GM18868 (cell line): ENCODE data around the gene ARHGEF37.
"Not testable (repeated sequence)": the region's sequence is repeated elsewhere in the genome, so short reads cannot be mapped to it uniquely, and the experiment has no call there.

Experiments used
- ATAC-seq: cut with Tn5 transposase; IDR thresholded peaks from one replicate; pipeline ENCODE4 v1.9.1; 2021; ENCODE audit warnings: mild to moderate bottlenecking, moderate library complexity; ENCODE audit not compliant: unreplicated experiment

The ARHGEF37 gene

DNA sequence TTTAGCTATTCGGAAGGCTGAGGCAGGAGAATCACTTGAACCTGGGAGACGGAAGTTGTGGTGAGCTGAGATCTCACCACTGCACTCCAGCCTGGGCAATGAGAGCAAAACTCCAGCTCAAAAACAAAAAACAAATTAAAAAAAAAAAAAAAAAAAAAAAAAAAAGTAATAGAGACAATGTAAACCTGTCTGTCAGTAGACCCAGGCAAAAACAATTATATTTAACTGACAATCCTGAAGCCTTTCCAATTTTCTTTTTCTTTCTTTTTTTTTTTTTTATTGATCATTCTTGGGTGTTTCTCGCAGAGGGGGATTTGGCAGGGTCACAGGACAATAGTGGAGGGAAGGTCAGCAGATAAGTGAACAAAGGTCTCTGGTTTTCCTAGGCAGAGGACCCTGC lies 88.0 kb downstream of the ARHGEF37 start:
- ATAC-seq: not testable (repeated sequence)

DNA sequence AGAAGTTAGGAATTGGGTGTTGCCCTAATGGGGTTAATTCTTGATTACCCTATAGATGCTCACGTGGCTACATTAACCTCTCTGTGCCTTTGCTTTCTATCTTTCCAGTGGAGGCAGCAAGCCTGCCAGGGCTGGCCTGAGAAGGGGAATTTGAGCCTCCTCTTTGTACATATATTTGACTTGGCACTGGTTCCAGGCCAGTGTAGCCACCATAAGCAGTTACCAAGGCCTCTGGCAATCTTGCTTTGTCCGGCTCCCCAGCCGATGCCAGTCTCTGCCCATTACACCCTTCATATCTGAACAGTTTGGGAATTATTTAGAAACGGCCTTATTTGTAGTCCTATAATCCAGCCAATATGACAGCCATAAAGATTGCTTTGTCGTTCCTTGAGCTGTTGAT lies 90.2 kb downstream of the ARHGEF37 start:
- no peak for ATAC-seq

DNA sequence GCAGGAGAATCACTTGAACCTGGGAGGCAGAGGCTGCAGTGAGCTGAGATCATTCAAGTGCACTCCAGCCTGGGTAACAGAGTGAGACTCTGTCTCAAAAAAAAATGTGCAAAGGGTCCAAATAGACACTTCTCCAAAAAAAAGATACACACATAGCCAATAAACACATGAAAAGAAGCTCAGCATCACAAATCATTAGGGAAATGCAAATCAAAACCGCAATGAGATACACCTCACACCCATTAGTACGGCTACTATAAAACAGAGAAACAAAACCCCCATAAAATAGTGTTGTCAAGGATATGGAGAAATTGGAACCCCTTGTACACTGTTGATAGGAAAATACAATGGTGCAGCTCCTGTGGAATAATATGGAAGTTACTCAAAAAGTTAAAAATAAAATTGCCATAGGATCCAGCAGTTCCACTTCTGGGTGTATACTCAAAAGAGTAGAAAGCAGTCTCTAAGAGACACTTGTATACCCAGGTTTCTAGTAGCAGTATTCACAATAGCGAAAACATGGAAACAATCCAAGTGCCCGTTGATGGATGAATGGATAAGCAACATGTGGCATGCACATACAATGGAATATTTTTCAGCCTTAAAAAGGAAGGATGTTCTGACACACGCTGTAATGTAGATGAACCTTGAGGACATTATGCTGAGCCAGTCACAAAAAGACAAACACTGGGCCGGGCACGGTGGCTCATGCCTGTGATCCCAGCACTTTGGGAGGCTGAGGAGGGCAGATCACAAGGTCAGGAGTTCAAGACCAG lies 91.6 kb downstream of the ARHGEF37 start:
- ATAC-seq: no peak

DNA sequence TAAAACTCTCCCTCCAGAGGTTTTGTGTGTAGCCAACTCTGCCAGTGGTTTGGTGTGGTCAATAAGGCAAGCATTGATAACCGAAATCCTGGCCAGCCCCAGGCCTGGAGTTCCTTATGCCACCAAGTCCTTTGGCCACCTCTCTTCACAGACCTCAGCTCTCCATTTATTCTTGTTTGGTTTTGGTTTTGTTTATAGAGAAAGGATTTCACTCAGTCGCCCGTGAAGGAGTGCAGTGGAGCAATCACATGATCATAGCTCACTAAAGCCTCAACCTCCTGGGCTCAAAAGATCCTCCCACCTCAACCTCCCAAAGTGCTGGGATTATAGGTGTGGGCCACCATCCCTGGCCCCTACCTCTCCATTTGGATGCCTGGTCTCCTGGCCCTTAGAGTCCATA lies 93.4 kb downstream of the ARHGEF37 start:
- peak; percentile 63 for ATAC-seq

DNA sequence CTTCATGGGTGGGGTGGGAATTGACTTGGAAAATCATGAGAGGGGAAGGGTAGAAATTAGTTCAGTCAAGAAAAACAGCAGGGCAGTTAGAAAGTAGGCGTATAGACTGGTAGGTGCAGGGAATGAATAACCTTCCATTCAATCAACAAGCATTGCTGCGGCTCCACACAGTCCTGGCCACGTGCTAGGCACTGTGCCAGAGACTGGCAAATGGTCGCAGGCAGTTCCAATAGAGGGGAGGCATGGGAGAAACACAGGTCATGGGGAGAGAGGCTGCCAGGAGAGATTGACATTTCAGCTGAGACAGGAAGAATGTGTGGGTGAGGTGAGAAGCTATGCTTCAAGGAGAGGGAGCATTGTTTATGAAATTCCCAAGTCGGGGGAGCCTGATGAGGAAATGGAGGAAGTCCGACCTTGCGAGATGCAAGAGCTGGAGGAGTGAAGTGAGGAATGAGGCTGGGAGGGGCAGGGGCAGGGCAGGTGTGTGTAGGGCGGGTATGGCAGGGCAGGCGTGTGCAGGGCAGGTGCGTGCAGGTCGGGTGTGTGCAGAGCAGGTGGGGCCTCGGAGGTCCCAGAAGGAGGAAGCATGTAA lies 94.4 kb downstream of the ARHGEF37 start:
- ATAC-seq: no peak

DNA sequence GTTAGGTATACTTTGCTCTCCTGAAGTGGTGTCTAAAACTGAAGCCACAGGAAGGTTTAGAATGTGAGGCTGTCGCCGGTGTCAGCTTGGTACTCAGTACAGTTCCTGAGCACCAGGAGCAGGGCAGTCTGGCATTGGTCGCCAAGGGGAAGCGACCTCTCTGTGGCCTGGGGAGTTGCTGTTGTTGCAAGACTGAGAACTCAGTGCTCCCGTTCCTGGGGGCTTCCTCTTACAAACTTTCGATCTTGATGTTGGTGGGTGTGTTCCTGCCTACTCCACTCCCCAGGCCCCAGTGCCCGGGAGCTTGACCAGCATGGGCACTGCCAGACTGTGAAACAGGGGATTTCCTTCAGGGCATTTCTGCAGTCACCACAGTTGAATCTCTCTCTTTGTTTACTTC lies 96.4 kb downstream of the ARHGEF37 start:
- no peak for ATAC-seq

DNA sequence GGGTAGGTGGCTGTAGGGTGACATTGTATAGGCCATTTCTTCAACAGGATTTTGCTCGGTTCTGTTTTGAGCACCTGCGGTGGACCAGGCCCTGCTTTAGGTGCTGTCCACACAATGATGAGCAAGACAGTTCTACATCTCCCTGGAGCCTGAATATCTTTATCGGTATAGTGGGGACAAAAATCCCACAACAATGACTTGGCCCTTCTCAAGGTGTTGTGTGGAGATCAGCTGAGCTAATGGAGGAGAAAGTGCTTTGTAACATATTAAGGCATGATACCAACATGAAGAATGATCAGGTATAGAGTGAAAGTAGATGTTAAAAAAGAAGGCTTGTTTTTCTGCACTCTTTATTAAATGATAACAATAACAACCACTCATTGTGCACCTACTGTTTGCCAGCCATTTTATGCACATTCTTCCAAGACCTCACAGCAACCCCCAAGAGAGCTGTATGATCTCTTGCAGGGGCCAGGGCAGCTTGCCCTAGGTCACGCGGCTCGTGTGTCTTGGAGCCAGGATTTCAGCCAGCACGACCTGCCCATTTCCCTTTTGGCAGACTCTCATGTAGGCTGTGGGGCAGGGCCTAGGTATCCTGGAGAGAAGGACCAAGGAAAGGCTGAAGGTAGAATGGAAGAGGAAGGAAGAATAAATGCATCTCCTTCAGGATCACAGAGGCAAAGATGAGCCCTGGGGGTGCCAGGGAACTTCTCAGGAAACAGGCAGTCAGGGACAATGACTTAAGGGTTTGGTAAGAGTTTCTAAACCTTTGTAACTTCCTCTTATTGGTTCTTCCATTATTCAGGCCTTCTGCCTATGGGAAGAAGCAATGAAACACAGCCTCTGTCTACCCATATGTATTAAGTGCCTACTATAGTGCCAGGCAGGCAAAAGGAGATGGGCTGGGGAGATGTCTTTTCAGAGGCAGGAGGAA lies 98.8 kb downstream of the ARHGEF37 start:
- peak; percentile 41 for ATAC-seq

DNA sequence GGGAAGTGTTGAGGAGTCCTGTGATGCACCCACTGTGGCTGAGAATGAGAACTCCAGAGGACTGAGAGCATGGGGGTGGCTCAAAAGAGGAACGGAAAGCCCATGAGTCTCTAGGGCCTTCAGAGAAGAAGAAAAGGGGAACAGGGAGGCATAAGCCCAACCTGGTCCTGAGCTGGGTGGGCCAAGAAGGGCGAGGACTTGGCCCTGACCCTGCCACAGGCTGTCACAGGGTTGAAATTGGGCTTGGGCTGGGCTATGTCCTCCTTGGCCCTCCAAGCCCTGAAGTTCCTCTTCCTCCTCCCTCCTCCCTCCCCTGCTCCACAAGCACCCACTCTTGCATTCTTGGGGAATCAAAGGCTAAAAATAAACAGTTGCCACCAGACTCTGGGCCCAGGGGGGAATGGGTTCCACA lies 99.5 kb downstream of the ARHGEF37 start:
- peak; percentile 97 for ATAC-seq

DNA sequence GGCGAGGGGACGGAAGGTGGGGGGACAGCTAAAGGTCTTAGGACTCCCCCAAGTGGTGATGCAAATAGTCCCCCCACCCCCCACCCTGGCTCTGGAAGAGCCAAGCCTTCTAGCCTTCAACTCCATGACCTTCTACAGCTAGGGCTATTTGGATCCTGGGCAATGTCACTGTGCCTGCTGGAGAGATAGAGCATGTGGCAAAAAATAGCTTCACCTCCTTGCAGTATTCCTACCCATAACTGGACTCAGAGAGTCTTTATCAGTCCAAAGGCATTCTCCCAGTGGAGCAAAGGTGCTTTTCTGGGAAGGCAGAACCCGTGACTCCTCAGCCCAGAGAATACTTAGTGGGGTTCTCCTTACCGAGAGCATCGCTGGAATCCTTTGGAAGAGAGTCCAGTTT lies 100.0 kb downstream of the ARHGEF37 start:
- ATAC-seq: no peak

DNA sequence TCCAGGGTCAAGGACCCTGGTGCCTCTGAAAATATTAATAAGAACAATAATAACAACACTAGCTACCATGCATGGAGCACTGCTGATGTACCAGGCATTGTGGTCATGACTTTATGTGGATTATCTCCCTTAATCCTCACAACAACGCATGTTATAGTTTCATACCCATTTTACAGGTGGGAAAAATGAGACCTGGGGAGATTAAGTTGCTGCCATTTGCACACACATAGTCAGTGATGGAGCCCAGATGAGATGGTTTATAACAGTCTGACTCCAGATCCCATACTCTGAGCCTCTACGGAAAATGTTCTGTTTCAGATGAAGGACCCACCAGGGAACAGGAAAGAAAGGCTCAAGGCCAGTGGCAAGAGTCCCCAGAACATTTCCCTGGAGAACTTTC lies 100.6 kb downstream of the ARHGEF37 start:
- ATAC-seq: no peak

DNA sequence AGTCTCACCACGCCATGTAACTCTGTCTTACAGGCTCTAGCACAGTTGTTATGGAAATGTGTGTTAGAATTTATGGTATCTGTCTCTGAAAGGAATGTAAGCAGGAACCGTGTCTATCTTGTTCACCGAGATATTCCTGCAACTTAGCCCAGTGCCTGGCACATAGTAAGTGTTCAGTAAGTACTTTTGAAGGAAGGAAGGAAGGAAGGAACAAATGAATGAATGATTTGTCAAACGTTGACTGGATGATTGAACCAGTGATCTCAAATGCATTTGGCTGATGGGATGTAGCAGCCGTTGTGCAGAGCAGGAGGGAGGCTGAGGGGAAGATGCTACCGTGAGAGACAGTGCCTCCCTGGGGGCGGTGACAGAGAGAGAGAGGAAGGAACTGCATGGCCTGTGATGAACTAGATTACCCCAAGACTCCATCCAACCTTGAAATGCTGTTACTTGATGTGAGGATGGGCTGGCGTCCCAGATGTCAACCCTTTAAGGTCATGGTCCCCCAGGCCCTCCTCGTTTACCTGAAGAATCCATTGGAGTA lies 101.3 kb downstream of the ARHGEF37 start:
- ATAC-seq: no peak

DNA sequence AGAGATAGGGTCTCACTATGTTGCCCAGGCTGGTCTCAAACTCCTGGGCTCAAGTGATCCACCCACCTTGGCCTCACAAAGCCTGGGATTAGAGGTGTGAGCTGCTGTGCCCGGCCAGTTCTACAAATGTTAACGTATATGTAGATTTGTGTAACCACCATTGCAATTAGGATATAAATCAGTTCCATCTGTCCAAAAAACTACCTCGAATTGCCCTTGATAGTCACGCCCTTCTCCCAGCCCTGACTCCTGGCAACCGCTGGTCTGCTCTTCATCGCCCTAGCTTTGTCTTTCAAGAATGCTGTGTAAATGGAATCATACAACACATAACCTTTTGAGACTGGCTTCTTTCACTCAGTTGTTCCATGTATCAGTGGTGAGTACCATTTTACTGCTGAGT lies 102.7 kb downstream of the ARHGEF37 start:
- ATAC-seq: no peak

DNA sequence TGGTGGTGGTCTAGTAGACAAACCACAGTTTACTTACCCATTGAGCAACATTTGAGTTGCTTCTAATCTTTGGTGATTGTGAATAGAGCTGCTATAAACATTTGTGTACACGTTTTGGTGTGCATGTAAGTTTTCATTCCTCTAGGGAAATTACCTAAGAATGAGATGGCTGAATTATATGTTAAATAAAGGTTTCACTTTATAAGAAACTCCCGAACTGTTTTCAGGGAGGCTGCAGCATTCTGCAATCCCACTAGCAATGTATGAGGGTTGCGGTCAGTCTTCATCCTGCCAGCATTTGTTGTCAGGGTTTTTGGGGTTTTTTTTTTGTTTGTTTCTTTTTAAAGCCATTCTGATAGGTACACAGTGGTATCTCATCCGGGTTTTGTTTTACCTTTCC lies 103.1 kb downstream of the ARHGEF37 start:
- ATAC-seq: no peak
